Stimulated activated CD4-positive, alpha-beta T cell treated with anti-CD3 and anti-CD28 coated beads, TNF-alpha, amount 100 ng/mL, for 24 hours (primary cell): ENCODE data around the gene KRT7.
"Not testable (repeated sequence)": the region's sequence is repeated elsewhere in the genome, so short reads cannot be mapped to it uniquely, and the experiment has no call there.

Experiments
- DNase-seq, 3 experiments: peaks; one replicate each; pipeline ENCODE4 v3.0.0-alpha.2; 2020; ENCODE audit warnings: low read depth in 3 of 3

The KRT7 gene

DNA sequence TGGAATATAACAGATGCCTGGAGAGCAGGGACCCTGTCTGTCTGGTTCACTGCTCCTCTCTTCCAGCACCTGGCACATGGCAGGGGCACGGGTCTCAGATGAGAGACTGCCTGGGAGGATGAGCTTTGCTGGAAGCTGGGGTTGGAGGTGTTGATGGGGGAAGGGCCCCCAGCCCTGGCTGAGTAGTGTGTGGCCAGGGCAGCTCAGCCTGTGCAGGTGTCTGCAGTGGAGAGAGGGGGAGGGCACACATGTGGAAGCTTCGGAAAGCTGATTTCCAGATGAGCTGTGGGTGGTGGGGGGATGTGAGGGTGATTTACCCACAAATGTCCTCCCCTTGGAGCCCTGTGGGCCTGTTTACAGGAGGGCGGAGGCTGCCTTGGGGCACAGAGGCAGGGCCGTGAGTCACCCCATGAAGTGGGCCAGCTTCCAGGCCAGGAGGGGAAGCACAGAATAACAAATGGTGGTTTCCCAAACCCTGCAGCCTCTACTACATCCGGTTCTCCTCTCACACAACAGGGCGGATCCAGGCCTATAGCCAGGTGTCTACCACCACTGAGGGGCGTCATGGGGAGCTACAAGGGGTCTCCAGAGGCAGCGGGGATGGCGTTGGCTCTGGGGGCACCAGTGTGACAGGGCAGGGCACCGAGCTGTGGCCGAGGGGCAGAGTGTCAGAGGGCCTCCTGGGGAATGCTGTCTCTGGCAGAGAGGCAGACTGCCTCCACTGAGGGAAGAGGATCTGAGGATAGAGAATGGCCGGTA is 11.0 kb downstream of the KRT7 start:
- DNase-seq: peak; percentile 30 to 71 (median 33)

DNA sequence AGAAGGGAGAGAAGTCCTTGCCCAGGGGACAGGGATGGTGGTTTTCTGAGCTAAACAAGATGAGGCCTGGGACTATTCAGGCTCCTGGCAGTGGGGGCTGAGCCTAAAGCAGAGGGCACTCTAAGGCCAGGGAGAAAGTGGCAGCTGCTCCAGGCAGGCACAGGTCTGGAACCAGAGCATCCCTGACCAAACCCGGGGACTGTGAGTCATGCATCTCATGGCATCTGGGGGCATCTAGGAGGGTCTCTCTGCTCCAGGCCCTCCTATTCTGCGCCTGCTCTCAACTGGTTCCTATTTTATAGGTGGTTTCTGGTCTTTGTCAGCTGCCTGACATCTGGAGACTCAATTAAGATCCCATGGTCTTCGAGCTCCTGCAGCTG is 11.6 kb downstream of the KRT7 start:
- DNase-seq: no peak

DNA sequence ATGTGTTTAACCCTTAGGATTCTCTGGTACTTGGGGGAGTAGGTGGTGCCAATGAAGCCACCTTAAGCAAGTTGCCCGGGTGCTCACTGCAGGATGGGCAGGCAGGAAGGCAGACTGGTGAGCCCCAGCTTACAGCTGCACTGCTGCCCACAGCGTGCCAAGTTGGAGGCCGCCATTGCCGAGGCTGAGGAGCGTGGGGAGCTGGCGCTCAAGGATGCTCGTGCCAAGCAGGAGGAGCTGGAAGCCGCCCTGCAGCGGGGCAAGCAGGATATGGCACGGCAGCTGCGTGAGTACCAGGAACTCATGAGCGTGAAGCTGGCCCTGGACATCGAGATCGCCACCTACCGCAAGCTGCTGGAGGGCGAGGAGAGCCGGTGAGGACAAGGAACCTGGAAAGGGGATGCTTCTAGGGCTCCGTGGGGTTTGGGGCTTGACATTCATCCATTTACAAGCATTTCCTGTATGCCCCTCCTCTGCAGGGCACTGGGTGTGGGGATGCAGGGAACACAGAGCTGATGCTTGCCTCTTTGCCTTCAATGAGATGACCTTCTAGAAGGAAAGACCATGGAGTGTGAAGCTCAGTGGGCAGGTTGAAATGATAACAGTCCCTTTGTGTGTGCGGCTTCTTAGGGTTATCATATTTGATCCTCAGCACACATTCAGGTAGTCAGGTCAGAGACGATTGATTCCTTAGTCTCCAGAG is 12.4 kb downstream of the KRT7 start:
- no peak for DNase-seq

DNA sequence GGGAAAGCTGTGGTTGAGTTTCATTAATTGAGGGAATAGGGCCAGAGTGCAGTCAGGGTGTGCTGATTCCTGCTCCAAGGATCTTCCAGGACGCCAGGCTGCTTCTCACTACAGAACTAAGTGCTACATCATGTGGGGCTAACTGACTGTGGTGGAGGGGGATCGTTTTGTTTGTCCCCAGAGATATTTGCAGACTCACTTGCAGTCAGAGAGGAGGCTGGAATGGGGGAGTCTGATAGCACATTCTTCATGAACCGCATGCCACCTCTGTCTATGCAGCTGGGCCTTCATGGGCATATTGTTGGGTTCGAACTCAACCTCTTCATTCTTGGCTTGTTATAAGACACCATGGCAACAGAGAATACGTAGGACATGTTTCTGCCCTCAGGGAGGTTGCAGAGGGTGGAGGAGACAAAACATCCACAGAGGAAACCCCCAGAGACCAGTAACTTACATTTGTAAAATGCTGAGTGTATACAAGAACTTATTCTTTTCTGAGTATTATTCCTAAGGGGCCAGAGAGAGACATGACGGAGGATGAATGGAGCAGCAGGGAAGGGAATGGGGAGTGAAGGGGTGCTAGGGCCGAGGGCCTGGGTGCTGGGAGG is 13.0 kb downstream of the KRT7 start:
- DNase-seq: no peak

DNA sequence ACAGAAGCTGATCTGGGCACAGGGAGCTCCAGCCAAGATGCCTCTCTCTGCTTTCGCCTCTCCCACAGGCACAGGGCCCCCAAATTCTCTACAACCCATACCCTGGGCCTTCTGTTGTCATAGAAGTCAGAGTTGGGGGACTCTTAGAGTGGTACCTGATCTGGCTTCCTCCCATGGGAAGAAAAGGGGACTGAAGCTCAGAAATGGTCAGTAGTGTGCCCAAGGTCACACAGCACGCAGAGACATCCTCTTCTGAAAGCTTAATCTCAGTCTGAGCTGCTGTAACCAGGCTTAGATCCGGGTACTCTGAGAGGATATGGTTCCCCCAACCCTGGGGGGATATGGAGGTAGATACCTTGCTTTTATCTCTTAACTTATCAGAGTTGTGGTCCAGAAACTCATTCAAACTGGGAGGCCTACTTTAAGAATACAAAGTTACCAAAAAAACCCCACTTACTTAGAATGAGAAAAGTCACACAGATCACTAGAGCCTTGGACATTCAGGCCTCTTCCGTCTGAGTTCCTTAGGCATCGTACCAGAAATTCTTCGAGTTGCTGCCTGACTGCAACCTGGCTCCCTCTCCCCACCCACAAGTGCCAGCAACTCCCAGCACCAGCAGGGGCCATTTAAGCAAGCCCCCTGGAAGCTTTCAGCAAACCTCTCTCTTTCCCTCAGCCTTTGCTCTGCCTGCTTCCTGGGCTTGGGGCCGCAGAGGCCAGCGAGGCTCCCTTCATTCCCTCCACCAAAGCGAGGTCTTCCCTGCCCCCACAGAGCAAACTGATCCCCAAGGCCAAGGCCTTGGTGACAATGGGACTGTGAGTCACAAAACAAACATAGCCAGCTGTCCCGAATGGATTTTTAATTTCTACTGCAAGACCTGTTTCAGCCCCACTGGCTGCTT is 13.9 kb downstream of the KRT7 start:
- DNase-seq: no peak

DNA sequence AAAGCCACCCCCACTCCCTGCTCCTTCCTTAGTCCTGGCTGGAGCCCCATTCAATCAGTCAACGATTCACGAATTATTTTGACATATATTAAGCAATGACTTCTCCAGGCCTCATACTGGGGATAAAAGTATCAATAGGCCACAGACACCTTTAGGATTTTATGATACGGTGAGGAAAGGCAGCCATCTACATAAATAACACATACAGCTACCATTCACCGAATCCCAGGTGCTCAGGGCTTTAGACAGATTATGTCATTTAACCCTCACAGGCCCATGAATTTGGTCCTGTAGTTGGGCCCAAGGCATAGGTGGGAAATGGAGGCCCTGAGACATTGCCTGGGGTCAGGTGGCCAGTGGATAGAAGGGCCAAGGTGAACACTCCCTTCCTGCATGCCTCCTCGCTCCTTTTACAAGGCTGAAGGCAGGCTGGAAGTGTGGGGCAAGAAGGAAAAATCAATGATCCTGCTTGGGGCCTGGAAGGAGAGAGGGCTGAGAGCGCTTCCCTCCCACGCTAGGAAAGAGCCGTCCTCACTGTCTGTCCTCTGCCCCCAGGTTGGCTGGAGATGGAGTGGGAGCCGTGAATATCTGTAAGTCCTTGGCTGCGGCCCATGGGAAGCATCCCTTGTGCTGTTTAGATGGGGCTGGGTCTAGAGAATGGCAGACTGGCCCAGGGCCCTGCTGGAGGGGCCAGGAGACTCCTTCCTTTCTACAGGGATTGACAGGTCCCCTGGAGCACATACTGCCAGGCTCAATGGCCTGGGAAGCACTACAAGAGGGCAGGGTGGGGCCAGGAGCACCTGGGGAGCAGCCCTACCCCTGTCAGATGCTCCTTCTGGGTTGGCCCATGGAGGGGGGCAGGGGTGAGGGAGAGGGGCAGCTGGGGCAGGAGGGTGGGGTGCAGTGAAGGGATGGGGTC is 14.8 kb downstream of the KRT7 start:
- no peak for DNase-seq

DNA sequence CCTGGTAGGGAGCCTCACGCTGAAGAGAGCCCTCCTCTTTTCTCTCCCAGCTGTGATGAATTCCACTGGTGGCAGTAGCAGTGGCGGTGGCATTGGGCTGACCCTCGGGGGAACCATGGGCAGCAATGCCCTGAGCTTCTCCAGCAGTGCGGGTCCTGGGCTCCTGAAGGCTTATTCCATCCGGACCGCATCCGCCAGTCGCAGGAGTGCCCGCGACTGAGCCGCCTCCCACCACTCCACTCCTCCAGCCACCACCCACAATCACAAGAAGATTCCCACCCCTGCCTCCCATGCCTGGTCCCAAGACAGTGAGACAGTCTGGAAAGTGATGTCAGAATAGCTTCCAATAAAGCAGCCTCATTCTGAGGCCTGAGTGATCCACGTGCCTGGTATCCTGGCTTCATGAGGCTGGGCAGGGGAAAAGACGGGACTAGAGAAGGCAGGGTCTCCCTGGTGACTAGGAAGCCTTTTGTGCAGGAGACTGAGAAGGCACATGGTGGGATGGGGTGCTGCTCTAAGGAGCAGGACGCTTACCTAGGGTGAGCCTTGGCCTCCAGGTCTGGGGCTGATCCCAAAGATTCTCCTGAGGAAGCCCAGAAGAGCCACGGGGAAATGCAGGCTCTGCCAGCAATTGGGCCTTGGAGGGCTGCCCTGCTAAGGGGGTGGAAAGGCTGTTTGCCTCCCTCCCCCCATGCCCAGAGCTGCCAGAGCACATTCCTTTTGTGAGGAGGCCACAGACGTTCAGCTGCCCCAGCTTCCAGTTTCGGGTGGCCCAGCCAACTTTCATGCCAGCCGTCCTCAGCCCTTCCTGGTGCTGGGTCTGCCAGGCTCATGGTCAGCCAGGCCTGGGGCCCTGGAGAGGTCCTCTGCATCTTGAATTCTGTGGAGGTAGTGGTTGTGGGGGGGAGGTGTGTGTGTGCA is 15.8 kb downstream of the KRT7 start:
- DNase-seq: no peak

DNA sequence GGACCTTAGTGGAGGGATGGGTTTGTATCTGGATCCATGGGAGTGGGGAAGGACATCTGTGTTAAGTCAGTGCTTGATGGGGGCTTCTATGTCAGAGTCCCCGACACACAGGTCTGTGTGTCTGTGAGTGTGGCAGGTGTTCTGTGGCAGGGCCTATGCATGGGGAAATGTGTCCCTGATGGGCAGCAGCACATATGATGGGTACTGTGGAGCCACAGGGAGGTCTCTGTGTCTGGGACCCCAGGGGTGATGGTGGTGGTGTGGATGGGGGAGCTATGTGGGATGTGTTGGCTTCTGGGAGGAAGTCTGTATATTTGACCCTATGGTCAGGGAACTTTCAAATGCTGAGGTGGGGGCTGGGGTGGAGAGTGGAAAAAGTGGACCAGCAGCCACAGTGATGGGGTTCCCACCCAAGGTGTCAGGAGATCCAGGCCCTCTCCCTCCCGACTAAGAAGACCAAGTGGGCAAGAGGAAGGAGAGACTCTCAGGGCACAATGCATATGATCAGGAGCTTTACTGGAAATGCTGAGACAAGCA is 16.5 kb downstream of the KRT7 start:
- no peak for DNase-seq

DNA sequence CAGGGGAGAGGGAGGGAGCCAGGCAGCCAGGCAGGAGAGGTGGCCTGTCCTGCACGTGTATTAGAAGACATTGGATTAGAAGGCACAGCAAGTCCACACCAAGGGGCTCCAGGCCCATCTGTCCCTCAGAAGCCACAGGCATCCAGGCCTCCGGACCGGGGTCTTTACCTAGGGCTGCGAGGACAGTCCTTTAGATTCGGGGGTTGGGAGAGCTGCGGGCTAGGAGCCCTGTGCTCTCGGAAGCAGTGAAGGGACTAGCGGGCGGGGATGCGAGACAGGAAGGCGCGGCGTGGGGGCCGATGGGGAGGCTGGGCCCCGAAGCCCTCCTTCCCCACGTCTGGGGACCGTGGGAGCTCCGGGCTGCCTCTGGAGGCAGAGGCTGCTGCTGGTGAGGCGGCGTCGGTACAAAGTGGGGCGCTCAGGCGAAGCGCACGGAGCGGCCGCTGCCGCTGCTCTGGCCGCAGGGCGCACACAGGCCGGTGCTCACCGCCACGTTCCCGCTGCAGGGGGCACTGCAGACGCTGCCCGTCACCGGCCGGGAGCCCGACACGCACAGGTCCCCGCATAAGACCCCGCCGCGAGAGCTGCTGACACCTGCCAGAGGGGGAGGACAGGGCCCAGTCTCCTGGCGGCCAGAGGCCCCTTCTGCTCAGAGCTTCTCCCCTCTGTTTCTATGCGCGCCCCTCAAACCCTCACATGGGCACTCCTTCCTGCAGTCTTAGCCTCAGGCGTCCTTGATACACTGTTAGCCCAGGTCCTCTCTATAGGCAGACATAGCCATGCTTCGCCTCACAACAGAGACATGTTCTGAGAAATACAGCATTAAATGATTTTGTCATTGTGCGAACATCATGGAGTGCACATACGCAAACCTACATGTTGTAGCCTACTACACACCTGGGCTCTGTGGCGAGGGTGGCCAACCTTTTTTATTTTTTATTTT is 17.3 kb downstream of the KRT7 start:
- DNase-seq: no peak

DNA sequence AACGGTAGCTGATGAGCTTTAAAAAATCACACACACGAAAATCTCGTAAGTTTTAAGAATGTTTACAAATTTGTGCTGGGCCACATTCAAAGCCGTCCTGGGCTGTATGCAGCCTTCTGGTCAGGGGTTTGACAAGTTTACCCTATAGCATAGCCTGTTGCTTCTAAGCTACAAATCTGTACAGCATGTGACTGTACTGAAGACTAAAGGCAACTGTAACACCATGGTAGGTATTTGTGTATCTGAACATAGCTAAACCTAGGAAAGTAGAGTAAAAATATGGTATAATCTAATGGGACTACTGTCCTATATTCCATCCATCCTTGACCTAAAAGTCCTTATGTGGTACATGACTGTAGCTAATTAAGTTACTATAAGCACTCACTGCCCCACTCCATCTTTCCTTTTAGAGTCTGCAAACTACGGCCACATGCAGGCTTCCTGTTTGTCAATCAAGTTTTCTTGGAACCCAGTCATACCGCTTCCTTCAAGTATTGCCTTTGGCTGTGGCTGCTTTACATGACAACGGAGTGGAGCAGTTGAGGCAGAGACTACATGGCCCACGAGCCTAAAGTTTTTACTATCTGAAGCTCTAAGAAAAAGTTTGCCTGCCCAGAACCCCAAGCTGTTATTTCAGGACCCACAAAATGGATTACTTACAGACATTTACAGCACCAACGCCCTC is 18.5 kb downstream of the KRT7 start:
- DNase-seq: no peak

DNA sequence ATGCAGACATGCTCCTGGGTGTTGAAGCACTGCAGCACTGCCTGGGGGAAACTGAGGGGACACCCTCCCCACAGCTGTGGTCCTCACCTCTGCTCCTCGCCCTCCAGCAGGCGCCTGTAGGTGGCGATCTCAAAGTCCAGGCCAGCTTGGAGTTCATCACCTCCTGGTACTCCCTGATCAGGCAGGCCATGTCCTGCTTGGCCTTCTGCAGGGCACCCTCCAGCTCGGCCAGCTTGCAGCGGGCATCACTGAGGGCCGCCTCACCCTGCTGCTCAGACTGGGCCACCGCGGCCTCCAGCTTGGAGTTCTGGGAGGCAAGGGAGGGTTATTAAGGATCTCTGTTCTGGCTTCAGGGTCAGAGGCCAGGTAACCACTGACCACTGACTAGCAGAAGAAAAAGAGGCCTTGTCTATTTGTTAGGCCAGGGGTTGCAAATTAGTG is 19.2 kb downstream of the KRT7 start:
- DNase-seq: not testable (repeated sequence)

DNA sequence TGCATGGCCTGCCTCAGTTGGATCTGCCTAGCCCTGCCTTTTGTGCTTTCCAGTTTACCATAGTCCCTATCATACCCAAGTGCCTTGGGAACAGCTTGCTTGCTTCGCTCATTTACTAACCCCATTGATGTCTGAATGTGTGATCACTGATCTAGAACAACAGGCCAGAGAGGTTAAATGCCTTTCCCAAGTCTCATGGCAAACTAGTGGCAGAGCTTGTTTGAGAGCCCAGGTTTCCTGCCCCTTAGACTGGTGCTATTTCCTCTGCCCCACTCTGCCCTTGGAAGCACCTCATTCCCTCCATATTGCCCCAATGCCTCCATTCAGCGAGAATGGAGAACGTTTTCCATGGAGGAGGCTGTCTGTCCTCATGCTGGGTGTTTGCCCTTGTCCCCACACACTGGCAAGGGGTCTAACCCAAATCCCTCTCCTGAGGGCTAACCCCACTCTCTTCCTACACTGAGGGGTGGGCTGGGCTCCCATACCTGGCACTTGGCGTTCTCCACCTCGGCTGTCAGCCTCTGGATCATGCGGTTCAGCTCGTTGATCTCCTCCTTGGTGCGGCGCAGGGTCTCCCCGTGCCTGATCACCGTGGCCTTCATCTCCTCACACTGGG is 19.8 kb downstream of the KRT7 start:
- DNase-seq: no peak

DNA sequence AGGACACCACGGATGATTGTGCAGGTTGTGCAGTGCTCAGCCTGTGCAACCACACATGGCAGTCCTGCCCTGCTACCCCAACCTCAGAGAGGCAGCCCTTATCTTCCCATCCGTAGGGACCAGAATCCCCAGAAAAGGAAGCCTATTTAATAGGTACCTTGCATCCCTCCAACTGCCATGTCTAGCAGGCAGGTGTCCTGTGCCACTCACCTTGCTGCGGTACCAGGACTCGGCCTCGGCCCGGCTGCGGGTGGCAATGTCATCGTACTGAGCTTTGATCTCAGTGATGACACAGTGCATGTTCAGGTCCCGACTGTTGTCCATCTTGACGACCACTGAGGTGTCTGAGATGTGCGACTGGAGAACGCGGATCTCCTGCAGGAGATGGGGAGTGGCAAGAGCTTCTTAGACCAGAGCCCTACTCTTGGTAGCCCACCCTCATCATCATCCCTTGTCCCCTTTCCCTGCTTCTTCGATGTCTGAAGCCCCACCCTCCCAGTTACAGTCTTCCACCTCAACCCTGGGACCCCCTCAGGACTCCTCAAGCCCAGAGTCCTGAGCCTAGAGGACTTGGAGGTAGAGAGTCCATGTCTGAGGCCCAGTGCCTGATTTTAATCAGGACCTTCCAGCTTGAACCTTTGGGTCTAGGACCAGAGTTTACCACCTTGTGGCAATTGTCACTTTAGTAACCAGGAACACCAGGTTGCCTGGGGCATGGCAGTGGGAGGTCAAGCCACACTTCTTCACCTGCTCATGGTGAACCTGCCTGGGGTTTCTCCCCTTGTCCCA is 20.5 kb downstream of the KRT7 start:
- DNase-seq: no peak

DNA sequence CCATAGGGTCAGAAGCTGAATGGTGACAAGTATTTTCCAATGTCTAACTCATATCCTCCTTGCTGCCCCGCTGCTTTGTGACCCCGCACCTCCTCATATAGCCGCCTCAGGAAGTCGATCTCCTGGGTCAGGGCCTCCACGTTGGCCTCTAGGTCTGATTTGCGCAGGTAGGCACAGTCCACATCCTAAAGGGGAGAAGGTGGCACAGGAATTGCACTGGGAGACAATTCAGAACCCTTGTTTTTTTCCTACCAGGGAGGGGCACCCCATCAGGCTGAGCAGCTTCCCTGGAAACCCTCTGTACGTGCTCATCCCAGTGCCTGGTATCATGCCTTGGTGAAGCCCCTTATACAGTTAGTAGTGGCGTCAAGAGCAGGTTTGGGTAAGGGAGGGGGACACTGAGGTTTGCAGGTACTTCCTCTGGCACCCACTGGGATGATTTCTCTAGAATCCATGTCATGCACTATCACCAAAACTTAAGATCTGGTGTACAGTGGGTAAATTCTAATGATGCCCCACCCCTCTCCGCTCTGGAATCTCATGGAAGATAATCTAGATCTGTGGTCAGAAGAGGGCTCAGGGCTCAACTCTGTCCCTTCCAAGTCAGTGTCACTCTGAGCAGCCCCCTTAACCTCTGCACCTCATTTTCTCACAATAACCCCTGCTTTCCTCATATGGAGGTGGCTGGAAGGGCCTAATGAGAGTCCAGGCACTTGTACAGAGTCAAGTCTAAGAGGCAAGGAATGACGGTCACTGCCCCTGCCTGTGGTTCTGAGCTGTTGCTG is 21.3 kb downstream of the KRT7 start:
- DNase-seq: no peak

DNA sequence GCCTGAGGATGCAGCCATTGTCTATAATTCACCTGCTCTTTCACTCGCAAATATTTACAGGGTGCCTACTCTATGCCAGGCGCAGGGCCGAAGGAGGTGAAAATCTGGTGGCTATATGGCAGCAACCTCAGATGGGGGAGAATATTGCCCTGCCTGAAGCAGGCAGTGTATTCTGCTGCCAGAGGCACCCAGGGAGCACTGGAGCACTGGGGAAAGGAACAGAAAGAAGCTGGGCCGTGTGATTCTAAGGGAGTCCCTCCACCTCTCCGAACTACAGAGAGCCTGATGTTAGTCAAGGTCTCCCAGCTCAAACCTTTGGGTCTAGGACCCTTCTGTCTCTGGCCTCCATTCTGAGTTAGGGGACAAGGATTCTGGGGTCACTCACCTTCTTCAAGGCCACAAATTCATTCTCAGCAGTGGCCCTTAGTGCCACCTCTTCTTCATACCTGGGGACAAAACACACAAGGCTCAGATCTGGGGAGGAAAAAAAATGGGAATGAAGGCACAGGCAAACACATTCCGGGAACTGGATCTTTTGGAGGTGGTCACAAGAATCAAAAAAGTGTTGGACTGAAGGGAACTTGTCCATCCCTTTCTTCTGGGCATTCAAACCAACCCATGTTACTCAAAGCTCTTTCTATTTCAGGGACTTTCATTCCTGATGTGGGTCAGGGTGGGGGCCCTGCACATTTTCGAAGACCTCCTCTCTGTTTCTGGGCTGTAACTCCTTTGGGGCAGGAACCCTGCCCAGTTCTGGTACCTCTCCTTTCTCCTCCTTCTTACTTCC is 22.1 kb downstream of the KRT7 start:
- DNase-seq: no peak
